Left lung (tissue), 10 donors: ENCODE measurements around the gene RAP1A. TPM values are rescaled to one million over a fixed set of nuclear protein-coding genes. Genes with fewer than 3 reads are reported as not detected.

ENCODE experiments used
- ATAC-seq: fragments of 200-7000 bp; cut with Tn5 transposase; one replicate; pipeline ENCODE4 v1.9.1; 2020; ENCODE audit warnings: moderate library complexity
- DNase-seq, 4 donors: peaks; one replicate each; pipeline ENCODE4 v3.0.0-alpha.2; 2013 to 2020
- H3K27ac ChIP-seq, 2 donors: fragments of 200-600 bp; sonication (generic) in 1 of 2; one replicate each; pipeline versions ENCODE4 v1.5.0 to v1.8.0; 2020 to 2021
- H3K27me3 ChIP-seq, 2 donors: fragments of 200-600 bp; sonication (generic) in 1 of 2; one replicate each; pipeline versions ENCODE4 v1.5.0 to v1.8.0; 2020 to 2021
- H3K36me3 ChIP-seq, 2 donors: fragments of 200-600 bp; sonication (generic) in 1 of 2; one replicate each; pipeline versions ENCODE4 v1.5.0 to v1.8.0; 2020 to 2021
- H3K4me1 ChIP-seq, 2 donors: fragments of 200-600 bp; one replicate each; pipeline ENCODE4 v1.8.0; 2021
- H3K4me3 ChIP-seq, 2 donors: fragments of 200-600 bp; sonication (generic) in 1 of 2; one replicate each; pipeline versions ENCODE4 v1.5.0 to v1.8.0; 2020 to 2021; ENCODE audit warnings: mild to moderate bottlenecking in 1 of 2
- H3K9me3 ChIP-seq, 2 donors: fragments of 200-600 bp; sonication (generic) in 1 of 2; one replicate each; pipeline versions ENCODE4 v1.5.0 to v1.8.0; 2020 to 2021
- intact Hi-C, 2 donors: fragments of 100-400 bp; cut with DNase I; formaldehyde crosslinking; loops; one replicate each; pipeline versions ENCODE4 v1.11.2 to v1.14.2; 2022
- polyA plus RNA-seq, 6 donors: library from polyadenylated mRNA; unstranded; fragments of 120-200 nt; gene quantifications; one replicate each; pipeline ENCODE4 v1.2.1, GENCODE V29; 2013; ENCODE audit not compliant: insufficient read length in 6 of 6
- total RNA-seq, 2 donors: library from RNA; stranded (reverse); fragmentation: NEBNext Ultra II Directional; extraction: Animal tissue kit (Norgen Biotek cat#: 25700); gene quantifications; one replicate each; pipeline ENCODE4 v1.2.1, GENCODE V29; 2021
- TF ChIP-seq, protein P1 (sequence below), 2 donors: fragments of 200-600 bp; sonication (generic) in 1 of 2; IDR thresholded peaks; one replicate each; pipeline versions ENCODE4 v1.5.0 to v1.8.0; 2021; ENCODE audit warnings: antibody characterized with exemption in 2 of 2
- donor health status: DM: no; HTN: yes; CAD: no.
- donor health status: DM: no; HTN: no; CAD: no.

The RAP1A gene
- total and polyA plus RNA-seq, 8 donors, result 68.2 to 121 (median 82.4) TPM

DNA sequence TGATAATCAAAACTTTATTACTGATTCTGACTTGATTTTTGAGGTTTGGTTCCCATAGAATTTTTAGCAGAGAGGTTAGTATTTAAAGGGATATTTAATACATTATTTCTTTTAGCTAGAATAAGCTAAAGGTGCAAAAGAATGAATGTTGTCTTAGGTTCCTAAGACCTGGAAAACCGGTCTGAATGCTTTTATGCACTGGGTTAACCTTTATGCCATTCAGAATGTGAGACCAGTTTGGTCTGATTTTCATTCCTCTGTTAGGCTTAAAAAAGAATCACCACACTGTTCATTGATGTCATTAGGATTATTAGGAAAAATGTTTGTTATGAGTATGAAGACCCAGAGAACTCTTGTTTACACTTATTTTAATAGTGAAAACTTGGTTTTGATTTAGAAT is 30.1 kb downstream of the RAP1A start:
- H3K27ac ChIP-seq, result no peak overlapping the region
- ATAC-seq, result peak; percentile 71
- H3K4me3 ChIP-seq, result no peak overlapping the region
- TF ChIP-seq, protein P1, sequence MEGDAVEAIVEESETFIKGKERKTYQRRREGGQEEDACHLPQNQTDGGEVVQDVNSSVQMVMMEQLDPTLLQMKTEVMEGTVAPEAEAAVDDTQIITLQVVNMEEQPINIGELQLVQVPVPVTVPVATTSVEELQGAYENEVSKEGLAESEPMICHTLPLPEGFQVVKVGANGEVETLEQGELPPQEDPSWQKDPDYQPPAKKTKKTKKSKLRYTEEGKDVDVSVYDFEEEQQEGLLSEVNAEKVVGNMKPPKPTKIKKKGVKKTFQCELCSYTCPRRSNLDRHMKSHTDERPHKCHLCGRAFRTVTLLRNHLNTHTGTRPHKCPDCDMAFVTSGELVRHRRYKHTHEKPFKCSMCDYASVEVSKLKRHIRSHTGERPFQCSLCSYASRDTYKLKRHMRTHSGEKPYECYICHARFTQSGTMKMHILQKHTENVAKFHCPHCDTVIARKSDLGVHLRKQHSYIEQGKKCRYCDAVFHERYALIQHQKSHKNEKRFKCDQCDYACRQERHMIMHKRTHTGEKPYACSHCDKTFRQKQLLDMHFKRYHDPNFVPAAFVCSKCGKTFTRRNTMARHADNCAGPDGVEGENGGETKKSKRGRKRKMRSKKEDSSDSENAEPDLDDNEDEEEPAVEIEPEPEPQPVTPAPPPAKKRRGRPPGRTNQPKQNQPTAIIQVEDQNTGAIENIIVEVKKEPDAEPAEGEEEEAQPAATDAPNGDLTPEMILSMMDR (IDR thresholded peaks at IDR 0.05), result no peak
- DNase-seq, result peak in 1 of 4 donors; percentile 66
- H3K36me3 ChIP-seq, result peaks cover 0 to 6% of the 10 kb centered on the region in 2 donors
- peaks cover 0 to 44% of the 10 kb centered on the region in 2 donors for H3K4me1 ChIP-seq
- intact Hi-C loops, result loop anchor here in 1 of 2 donors (10.0 kb wide), 1 partner anchor 145 kb away; the partner anchor contains the start of genes ADORA3 and TMIGD3
- H3K9me3 ChIP-seq, result no peaks in the 10 kb centered on the region
- no peaks in the 10 kb centered on the region for H3K27me3 ChIP-seq

DNA sequence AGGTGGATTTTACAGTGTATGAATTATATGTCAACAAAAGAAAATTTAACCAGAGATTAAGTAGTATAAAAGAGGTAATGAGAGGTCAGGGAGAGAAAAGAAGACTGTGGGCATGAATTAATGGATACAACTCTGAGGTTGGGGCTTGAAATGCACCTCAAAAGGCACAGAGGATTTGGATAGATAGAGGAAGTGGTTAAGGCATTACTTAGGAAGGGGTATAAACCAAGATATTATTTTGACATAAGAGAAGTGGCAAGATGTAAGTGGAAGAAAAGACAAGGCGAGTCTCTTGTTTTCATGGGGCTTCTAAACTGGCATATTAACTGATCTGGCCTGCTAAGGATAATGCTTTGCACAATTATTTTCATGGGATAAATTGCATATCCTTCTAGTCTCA is 34.1 kb downstream of the RAP1A start:
- Histone ChIP-seq H3K9me3 (no peaks in the 10 kb centered on the region), H3K4me3 (no peak overlapping the region), H3K36me3 (peaks cover 0 to 6% of the 10 kb centered on the region in 2 donors), H3K27ac (peak overlapping the region in 1 of 2 donors; percentile 52), H3K4me1 (peaks cover 12 to 53% of the 10 kb centered on the region in 2 donors), H3K27me3 (no peaks in the 10 kb centered on the region)
- no peak for ATAC-seq
- intact Hi-C loops, result no loop called here
- TF ChIP-seq, protein P1 (IDR thresholded peaks at IDR 0.05), result no peak
- no peak for DNase-seq

DNA sequence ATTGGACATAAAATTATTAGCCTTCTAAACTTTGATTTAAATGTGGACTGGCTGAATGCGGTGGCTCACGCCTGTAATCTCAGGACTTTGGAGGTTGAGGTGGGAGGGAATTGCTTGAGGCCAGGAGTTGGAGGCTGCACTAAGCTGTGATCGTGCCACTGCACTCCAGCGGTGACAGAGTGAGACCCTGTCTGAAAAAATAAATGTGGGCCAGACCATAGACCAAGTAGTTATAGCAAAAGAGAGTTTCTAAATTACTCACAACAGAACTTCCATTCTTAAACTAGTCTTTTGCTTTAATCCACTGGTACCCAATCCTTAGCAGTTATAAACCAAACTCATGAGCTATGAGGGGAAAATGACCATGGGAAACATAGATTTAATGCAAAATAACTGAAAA is 35.2 kb downstream of the RAP1A start:
- Histone ChIP-seq H3K27ac (peak overlapping the region in 1 of 2 donors; percentile 51), H3K9me3 (no peaks in the 10 kb centered on the region), H3K36me3 (no peaks in the 10 kb centered on the region), H3K4me1 (peaks cover 12 to 60% of the 10 kb centered on the region in 2 donors), H3K27me3 (no peaks in the 10 kb centered on the region), H3K4me3 (no peak overlapping the region)
- intact Hi-C loops, result no loop called here
- ATAC-seq (no peak), DNase-seq (no peak)
- TF ChIP-seq, protein P1 (IDR thresholded peaks at IDR 0.05), result no peak

DNA sequence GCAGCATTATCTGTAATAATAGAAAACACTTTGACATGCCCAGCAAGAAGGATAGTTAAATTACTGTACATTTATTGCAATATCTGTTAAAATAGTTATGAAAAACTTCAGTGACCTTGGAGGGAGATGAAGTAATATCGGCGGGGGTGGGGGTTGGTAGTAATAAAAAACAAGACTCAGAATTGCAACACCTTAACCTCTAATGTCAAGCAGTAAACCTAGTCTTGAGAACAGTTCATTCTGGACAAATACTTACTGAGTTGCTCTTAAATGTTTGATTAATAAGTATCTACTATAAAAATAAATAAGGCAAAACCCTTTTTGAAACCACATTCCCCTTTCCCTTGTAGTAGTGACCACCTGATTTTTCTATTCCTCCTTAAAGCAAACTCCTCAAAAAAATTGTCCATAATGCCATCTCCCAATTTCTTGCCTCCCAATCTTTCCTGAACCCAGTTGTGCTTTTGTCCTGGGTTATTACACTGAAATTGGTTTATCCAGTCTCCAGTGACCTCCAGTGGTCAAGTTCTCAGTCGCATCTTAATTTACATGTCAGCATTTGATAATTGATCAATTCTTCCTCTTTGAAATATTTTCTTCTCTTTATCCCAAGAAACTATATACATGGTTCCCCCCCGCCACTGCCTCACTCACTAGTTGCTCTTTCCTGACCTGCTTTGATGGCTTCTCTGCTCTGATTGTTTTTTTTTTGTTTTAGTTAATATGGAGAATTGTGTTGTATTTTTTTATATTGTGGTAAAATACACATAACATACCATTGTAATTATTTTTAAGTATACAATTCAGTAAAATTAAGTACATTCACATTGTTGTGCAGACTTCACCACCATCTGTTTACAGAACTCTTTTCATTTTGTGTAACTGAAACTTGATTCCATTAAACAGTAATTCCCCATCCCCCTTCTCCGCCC is 36.8 kb downstream of the RAP1A start:
- peaks cover 18 to 76% of the 10 kb centered on the region in 2 donors for H3K4me1 ChIP-seq
- ATAC-seq (peak; percentile 84), DNase-seq (peak in 1 of 4 donors; percentile 65)

DNA sequence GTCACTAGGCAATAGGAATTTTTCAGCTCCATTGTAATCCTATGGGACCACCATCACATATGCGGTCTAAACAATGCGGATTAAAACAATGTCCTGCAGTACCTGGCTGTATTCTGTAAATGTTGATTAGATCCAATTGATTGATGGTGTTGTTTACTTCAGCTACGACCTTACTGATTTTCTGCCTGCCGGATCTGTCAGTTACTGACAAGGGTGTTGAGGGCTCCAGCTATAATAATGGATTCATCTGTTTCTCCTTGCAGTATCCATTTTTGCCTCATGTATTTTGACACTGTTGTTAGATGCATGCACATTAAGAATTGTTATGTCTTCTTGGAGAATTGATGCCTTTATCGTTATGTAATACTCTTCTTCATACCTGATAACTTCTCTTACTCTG is 39.0 kb downstream of the RAP1A start:
- H3K27ac ChIP-seq, result no peak overlapping the region
- no peaks in the 10 kb centered on the region for H3K9me3 ChIP-seq
- no peak for DNase-seq
- peaks cover 18 to 85% of the 10 kb centered on the region in 2 donors for H3K4me1 ChIP-seq
- intact Hi-C loops, result no loop called here
- H3K27me3 ChIP-seq, result no peaks in the 10 kb centered on the region
- no peak overlapping the region for H3K4me3 ChIP-seq
- H3K36me3 ChIP-seq, result no peaks in the 10 kb centered on the region
- ATAC-seq, result no peak
- TF ChIP-seq, protein P1 (IDR thresholded peaks at IDR 0.05), result no peak

More for the DNA sequence above, 36.8 kb downstream of the RAP1A start:
- TF ChIP-seq, protein P1 (IDR thresholded peaks at IDR 0.05), result peak in 1 of 2 donors; percentile 32
- Histone ChIP-seq H3K9me3 (no peaks in the 10 kb centered on the region), H3K27me3 (no peaks in the 10 kb centered on the region), H3K36me3 (no peaks in the 10 kb centered on the region), H3K27ac (peak overlapping the region in 1 of 2 donors; percentile 51), H3K4me3 (no peak overlapping the region)
- intact Hi-C loops, result no loop called here
